Stomach (tissue), 4 donors: ENCODE measurements around the gene CHRNA5.

Experiments used
- CTCF ChIP-seq, 7 experiments: fragments of 450-650 bp in 4 of 7; fragments of 200-600 bp in 3 of 7; sonication (generic) in 3 of 7; IDR thresholded peaks; one replicate each; pipeline ENCODE4 v1.5.1; 2016 to 2019; ENCODE audit warnings: antibody characterized with exemption in 7 of 7, control low read depth in 2 of 7, mild to moderate bottlenecking in 1 of 7
- EP300 ChIP-seq: sonication (generic); formaldehyde crosslinking; IDR thresholded peaks from one replicate; pipeline ENCODE4 v1.6.1; 2017; ENCODE audit warnings: antibody characterized with exemption
- POLR2A ChIP-seq, 4 donors: fragments of 450-650 bp; IDR thresholded peaks; one replicate each; pipeline ENCODE4 v1.6.1; 2016; ENCODE audit warnings: antibody characterized with exemption in 4 of 4, control low read depth in 2 of 4, mild to moderate bottlenecking in 1 of 4, moderate library complexity in 1 of 4
- POLR2AphosphoS5 ChIP-seq, 3 donors: sonication (generic); formaldehyde crosslinking; IDR thresholded peaks; one replicate each; pipeline ENCODE4 v1.6.1; 2016; ENCODE audit warnings: antibody characterized with exemption in 3 of 3

GRCh38 chr15:78573416-78573815, 8.1 kb downstream of the CHRNA5 start:
- TF ChIP-seq CTCF (IDR thresholded peaks at IDR 0.05) (no peak), POLR2A (IDR thresholded peaks at IDR 0.05) (no peak), EP300 (no peak), POLR2AphosphoS5 (IDR thresholded peaks at IDR 0.05) (no peak)
